Skeletal muscle cell (primary cell): ENCODE results near the gene DMC1.

Experiments
- DNase-seq: peaks from one replicate; pipeline ENCODE4 v3.0.0-alpha.2; 2010; ENCODE audit warnings: low read depth
- H3K4me3 ChIP-seq: 2 replicates; pipeline ENCODE4 v1.5.1; 2011; ENCODE audit warnings: low read depth, mild to moderate bottlenecking, control low read depth, low read length, moderate library complexity

The DMC1 gene

DNA sequence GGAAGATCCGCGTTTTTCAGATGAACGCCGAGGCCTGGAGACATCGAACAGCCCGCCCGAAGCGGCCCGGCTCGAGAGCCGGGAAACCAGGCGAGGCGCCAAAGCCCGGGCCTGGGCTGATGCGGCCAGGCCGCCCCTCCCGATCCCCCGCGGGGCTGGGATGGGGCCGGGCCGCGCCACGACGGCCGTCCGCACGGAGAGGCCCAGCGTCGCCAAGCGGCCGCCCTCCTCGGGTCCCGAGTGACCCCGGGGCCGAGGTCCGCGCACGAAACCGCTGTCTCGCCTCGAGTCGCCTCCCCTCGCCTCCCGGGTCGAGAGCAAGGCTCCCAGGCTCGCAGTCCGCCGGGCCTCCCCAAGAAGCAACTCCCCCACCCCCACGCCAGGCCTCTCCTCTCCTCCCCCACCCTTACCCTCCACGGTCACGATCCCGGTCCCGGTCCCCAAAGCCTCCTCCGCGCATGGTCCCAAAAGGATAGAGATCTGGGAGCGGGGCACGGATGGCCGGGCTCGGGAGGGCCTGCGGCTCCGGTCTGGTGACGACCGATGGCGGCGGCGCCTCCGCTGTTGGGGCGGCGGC lies 64.4 kb downstream of the DMC1 start:
- no peak for DNase-seq
- H3K4me3 ChIP-seq = peak overlapping the region; percentile 85

- DNase-seq = no peak
- peak overlapping the region; percentile 85 for H3K4me3 ChIP-seq
These were observed 65.0 kb downstream of the DMC1 start for GRCh38 chr22:38504731-38505540.

GRCh38 chr22:38503021-38503420 lies 67.0 kb downstream of the DMC1 start:
- peak overlapping the region; percentile 85 for H3K4me3 ChIP-seq
- no peak for DNase-seq

DNA sequence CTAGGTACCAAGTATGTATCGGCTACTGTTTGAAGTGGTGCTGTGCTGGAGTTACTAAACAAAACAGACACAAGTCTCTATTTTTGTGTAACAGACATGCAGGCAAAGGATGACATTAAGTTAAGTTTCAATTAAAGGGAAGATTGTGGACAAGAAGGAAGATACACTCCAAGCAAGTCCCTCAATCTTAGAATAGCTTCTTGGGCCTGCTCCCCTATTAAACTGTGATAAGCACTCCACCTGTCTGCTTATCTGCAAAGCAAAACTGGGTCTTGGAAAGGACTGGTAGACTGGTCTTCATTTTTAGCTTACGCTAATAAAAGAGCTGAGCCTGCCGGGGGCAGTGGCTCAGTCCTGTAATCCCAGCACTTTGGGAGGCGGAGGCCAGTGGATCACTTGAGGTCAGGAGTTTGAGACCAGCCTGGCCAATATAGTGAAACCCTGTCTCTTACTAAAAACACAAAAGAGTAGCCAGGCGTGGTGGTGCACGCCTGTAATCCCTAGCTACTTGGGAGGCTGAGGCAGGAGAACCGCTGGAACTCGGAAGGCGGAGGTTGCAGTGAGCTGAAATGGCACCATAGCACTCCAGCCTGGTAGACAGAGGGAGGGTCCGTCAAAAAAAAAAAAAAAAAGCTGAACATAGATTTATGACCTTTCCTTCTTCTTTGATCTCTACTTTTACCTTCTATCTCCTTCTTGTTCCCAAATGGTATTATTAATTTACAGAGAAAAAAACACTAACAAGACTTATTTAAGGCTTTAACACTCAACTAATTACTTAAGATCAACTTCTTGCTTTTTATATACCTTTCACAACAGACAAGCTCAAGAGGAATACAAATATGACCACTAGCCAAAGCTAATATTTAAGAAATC lies 67.9 kb downstream of the DMC1 start:
- DNase-seq = no peak
- H3K4me3 ChIP-seq = no peak overlapping the region

GRCh38 chr22:38497869-38498268 lies 72.1 kb downstream of the DMC1 start:
- H3K4me3 ChIP-seq = no peak overlapping the region
- DNase-seq = no peak

- DNase-seq = no peak
- H3K4me3 ChIP-seq = no peak overlapping the region
These were observed 75.0 kb downstream of the DMC1 start for GRCh38 chr22:38494939-38495338.

DNA sequence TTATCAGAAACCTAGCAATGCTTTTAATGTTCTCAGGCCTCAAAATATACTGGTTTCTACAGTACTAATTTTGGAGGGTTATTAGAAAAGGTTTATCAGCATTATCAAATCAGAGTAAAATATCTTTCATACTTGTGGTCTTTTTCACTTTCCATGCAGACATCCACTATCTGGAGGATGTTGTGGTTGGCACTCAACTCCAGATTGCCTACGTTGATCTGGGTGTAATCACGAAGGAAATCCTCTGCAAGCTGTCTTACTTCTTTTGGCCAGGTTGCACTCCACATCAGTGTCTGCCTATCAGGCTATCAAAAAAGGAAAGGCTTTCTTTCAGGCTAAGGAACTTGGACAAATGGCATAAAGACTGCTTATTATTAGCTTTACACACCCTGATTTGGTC lies 75.5 kb downstream of the DMC1 start:
- no peak for DNase-seq

DNA sequence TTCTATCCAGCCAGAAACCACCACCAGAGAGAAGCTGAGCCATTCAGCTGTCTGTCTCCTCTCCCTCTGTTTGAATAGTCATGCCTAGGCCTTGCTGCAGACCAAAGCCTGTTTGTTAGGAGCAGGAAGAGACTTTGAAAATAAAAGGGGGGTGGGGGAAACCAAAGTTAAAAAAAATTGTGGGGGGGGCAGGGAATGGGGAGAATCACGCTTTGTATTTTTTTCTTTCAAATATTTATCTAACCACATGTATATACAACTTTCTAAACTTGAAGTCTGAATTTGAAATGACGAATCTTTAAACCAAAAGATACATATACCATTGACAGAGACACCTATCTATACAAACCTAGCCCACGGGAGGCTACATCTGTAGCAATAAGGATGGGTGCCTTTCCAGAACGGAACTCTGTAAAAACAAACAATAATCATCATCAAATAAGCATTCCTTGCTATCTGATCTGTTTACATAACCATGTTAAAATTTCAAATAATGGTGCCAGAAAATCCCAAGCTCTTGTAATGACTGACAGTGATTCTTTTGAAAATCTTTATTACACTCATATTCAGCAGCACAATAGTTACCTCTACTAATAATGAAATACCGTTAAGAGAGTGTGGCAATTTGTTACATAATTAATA lies 78.2 kb downstream of the DMC1 start:
- DNase-seq = no peak

More for the DNA sequence above, 75.5 kb downstream of the DMC1 start:
- no peak overlapping the region for H3K4me3 ChIP-seq

DNA sequence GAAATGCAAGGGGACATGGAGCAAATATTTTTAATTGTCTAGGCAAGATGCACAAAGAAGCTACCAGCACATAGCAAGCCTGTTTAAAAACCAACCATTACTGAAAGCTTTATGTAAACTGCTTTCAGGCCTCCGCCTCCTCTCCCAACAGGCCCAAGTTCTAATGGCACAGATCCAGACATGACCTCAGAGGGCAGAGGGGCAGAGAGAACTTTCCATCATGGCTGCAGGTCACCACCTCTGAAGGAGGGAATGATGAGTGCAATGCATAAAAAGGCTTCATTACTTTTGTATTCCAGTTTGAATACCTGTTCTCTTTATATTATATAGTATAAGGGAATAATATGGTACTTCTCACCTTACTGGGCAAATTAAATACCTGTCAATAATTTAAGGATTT lies 79.1 kb downstream of the DMC1 start:
- DNase-seq = peak; percentile 10
- H3K4me3 ChIP-seq = no peak overlapping the region

More for the DNA sequence above, 78.2 kb downstream of the DMC1 start:
- no peak overlapping the region for H3K4me3 ChIP-seq

- no peak overlapping the region for H3K4me3 ChIP-seq
- no peak for DNase-seq
These were observed 79.5 kb downstream of the DMC1 start for GRCh38 chr22:38490475-38490874.

DNA sequence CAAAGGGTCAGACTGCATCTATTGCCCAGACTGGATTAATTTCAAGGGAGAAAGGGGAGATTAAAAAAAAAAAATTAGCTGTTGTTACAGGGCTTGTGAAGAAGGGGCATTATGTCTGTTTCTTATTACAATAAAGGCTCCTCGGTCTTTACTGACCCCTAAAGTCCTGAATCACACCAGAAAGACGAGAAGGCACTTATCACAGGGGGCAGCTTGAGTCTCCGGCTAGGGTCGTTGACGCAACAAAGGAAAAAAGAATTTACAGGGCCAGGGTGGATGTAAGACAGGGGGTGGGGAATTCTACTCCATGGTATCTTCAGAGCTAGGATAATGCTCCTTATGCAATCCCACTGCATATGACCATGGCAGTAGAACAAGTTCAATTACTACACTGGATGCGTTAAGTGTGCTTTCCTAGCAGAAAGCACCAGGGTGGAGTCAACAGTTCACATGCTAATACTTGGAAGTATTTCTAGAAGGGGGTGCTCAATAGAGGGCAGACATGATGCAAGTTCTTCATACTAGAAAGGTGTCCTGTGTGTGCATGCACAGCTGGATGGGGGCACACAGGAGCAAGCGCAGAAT lies 80.3 kb downstream of the DMC1 start:
- DNase-seq = no peak
- no peak overlapping the region for H3K4me3 ChIP-seq

DNA sequence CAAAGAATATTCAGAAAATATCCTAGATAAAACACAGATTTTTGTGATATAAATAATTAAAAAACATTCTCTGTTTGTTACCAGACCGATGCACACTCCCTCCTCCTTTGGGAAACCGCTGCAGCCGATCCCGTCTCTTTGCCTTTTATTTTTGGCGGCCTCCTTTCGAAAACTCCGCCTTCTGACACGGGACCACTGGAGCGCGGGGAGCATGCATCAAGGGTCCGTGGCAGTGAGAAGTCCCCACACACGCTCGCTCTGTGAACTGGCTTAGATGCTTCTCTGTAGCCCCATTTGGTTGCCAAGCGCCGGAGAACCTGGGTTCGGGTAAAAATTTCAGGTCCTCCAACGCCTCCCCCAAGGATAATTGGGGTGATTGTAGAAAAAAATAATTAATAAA lies 80.8 kb downstream of the DMC1 start:
- DNase-seq = no peak
- H3K4me3 ChIP-seq = no peak overlapping the region

DNA sequence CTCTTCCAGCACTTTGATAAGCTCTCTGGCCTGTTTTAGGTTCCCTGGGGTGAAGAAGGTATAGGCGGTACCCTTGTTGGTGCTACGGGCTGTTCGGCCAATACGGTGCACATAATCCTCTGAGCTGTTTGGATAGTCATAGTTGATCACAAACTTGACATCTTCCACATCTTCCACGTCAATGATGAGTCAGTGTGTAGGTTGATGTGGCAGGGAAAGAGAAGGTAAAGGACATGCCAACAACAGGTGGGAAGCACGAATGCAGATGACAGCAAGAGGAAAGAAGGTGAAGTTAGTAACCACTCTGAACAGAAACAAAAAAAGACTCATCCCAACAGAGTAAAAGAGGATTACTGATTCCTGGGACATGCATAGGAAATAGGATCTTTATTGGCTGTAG lies 82.0 kb downstream of the DMC1 start:
- DNase-seq = no peak
- H3K4me3 ChIP-seq = no peak overlapping the region

DNA sequence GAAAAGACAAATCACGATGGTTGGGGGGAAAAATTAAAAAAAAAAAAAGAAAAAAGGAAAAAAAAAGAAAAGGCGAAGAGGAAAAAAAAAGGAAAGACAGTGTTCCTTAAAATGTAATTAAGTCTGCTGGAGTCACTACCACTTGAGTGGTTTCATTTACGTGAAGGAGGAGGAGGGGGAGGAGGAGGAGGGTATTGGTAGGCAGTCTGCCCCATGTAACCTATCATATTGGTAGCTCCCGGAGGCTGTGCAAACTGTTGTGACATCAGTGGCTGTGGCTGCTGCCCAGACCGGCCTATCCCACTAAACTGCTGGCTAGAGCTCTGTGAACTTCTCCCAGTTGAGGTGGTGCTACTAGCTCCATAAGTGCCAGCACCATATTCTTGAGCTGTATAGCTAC lies 84.2 kb downstream of the DMC1 start:
- no peak for DNase-seq
- H3K4me3 ChIP-seq = no peak overlapping the region

- no peak overlapping the region for H3K4me3 ChIP-seq
- DNase-seq = no peak
These were observed 85.7 kb downstream of the DMC1 start for GRCh38 chr22:38484244-38484643.

- no peak for DNase-seq
These were observed 87.2 kb downstream of the DMC1 start for GRCh38 chr22:38482662-38483308.

GRCh38 chr22:38481871-38482332 lies 88.1 kb downstream of the DMC1 start:
- H3K4me3 ChIP-seq = no peak overlapping the region

More at GRCh38 chr22:38482662-38483308, 87.2 kb downstream of the DMC1 start:
- H3K4me3 ChIP-seq = no peak overlapping the region

GRCh38 chr22:38481162-38481870 lies 88.7 kb downstream of the DMC1 start:
- no peak for DNase-seq
- no peak overlapping the region for H3K4me3 ChIP-seq

More at GRCh38 chr22:38481871-38482332, 88.1 kb downstream of the DMC1 start:
- no peak for DNase-seq
